Fibroblast of gingiva (primary cell): ENCODE measurements around the gene BID.
A peak's percentile ranks its signal among the peaks of the same experiment; 100 is the strongest.

ENCODE experiments used
- DNase-seq: peaks from one replicate; pipeline ENCODE4 v3.0.0-alpha.2; 2011; ENCODE audit warnings: low read depth

The BID gene

DNA sequence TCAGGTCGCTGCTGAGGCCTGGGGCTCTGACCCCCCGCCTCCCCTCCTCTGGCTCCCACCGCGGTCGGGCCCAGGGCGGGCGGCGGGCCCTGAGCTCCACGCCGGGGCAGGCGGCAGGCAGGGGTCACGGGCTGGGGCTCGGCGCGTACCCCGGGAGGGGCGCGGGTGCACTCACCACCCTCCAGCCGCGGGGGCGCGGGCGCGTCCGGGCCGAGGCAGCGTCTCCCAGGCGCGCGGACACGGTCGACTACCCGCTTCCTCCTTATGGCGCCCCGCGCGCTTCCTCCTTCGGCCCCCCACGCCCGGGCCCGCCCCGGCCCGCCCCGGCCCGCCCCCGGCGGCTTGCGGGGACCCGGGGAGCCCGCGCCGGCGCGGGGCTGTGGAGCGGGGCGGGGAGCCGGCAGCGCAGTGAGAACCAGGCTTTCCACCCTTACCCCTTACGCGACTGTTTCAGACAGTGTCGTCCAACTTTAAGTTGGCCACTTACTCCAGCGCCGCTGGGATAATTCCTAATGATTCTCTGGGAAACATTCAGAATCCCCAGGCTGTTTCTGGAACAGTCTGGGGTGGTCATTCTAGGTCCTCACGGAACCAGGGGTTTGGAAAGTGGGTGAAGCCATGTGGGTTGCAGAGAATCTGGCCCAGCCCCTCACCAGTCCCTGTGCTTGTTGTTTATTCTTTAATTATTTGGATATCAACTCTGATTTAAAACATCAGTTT is at the start of gene BID:
TSS of gene BID (minus strand) at position 264 of the 720 bp plus-strand sequence. CDS start 24,353 bp downstream, outside the sequence.
- no peak for DNase-seq

DNA sequence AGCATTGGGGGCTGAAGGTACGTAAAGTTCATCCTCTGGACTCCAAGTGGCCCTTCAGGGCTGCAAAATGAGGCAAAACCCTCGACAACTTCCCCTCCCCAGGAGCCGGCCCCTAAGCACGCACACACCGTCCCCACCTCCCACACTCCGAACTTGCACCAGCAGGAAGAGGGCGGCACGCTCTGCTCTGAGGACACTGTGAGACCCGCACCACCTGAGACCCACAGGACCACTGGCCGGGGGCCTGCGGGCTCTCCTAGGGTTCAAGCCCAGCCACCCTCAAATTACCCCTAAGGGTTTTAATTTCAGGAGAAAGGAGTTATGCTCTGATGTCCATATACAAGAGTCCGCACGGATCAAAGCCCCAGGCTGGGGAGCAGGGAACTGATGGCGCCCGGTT is 49.7 kb upstream of the BID start:
- DNase-seq, result no peak

DNA sequence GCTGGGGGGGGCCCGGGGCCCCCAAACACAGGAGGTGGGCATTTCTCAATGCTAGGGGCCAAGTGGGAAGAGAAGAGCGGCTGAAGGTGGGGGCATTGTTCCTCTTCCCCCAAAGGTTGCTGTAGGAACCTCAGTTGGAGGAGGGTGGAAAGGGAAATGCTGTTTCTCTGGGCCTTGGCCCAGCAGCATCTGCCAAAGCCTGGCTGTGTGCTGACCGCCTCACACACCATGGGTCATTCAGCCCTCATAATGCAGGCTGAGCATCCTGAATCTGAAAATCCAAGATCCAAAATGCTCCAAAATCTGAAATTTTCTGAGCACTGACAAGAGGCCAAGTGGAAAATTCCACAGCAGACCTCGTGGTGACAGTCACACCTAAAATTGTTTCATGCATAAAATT is 49.0 kb upstream of the BID start:
- DNase-seq, result no peak

DNA sequence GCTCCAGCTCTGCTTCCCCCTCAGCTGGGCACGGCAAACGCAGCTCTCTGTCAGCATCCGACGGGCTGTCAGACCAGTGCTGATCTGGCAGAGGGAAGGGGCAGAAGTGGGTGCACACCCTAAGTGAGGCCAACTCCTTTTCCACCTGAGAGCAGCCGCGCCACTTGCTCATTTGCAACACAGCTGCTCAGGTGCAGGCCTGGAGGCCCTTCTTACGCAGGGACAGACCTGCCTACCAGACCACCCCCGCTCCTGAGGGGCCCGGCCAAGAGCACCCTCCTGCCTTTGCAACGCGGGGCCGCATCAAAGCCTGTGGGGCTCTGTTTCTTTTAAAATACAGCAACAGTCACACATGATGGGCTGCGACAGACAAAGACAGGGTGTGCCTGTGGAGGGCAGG is 47.8 kb upstream of the BID start:
- no peak for DNase-seq

DNA sequence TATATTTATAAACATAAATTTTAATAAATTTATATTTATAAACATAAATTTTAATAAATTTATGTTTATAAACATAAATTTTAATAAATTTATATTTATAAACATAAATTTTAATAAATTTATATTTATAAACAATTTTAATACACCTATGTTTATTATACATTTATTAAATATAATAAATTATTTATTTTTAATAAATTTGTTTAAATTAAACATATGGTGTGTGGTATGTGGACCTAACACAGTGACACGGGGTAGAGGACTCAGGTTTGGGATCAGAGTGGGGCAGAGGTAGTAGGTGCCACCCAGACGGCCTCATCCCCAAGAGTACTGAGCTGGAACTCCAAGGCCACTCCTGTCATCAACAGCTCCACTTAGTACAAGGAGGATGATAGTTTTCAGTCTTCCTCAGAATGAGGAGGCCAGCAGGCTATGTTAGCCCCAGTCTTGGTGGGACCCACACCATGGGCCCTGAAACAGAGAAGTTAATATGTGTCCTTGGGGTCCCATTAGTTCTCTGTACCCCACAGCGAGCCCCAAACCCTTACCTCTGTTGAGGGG is 46.7 kb upstream of the BID start:
- no peak for DNase-seq

DNA sequence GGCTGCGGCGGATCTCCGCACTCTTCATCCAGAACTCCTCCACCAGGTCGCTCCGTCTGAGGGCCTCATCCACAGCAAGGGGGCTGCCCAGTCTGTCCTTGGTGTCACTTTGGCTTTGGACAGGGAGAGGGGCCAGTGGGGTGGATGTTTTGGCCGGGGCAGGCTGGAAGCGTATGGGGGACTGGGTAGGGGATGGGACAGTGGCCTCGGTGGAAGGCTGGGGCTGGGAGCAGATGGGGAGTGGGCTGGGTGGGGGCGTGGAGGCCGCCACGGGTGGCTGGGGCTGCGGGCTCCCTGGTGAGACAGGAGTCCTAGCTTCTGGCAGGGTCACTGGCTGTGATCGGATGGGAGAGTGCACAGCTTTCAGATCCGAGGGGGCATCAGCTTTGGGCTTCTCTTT is 44.4 kb upstream of the BID start:
- DNase-seq, result no peak

DNA sequence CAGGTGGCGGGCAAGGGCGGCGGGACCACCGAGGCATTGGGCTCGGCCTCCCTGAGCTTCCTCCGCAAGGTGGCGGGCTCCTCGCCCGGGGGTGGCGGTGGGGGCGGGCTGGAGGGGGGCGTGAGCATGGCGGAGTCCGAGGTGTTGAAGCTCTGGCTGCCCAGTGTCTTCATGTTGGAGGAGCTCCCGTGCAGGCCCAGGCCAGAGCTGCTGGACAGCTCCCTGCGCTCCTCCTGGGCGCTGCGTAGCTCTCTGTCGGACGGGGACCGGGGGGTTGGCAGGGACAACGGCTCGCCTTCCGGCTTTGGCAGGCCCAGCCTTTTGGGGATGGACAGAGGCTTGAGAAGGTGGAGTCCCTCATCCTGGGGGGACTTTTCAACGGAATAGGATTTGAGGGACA is 43.9 kb upstream of the BID start:
- DNase-seq, result no peak

DNA sequence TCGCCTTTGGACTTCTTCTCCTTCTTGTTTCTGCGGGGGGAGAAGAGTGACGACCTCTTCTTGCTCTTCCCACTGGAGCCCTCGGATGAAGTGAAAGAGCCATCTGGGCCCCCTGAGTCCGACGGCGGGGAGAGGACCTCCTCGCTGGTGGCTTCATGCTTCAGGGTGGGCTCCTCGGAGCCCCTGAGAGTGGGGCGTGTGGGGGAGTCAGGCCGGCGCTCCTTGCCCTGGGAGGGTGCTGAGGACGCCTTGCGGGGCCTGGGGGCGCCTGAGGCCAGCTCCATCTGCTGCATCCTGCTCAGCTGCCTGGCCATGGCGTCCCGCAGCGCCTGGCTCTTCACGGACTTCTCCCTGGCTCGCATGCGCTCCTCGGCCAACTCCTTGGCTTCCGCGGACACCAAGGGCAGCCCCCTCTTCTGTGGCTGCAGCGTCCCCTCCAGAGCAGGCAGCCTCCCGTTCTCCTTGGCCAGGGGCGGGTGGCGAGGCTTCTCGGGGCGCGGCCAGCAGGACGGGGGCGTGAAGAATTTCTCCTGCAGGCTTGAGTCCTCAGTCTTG is 43.3 kb upstream of the BID start:
- DNase-seq, result no peak

DNA sequence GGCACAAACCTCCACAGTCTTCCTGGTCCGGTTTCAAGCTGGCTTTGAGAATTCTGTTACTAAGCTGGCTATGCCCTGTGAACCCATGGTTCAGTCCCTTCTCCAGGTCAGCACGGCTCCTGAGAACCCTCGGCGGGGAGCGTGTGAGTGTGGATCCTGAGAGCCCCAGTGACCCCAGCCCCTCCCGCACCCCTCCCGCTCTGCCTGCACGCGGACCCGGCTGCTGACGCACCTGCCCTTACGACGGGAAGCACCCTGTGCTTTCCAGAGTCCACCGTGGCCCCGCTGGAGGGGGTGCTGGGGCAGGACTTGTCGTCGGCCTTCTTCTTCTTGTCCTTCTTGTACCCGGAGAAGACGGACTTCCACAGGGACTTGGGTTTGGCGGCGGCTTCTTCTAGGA is 42.8 kb upstream of the BID start:
- DNase-seq, result no peak

DNA sequence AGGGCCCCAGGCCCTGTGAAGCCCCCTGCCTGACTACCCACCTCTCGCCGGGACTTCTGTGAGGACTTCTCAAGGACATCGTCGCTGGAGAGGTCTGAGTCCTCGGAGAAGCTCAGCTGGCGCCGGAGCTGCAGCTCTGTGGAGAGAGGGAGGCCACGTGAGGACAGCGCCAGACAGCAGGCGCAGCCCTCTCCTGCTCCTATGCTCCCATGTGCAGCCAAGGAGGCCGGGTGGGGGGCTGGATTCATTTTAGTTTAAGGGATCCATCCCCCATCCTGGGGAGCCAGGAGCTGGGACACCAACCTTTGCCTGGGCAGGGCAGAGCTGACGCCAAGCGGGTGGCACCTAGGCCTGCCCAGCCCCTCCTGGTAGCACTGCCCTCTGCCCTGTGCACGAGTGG is 42.4 kb upstream of the BID start:
- no peak for DNase-seq

DNA sequence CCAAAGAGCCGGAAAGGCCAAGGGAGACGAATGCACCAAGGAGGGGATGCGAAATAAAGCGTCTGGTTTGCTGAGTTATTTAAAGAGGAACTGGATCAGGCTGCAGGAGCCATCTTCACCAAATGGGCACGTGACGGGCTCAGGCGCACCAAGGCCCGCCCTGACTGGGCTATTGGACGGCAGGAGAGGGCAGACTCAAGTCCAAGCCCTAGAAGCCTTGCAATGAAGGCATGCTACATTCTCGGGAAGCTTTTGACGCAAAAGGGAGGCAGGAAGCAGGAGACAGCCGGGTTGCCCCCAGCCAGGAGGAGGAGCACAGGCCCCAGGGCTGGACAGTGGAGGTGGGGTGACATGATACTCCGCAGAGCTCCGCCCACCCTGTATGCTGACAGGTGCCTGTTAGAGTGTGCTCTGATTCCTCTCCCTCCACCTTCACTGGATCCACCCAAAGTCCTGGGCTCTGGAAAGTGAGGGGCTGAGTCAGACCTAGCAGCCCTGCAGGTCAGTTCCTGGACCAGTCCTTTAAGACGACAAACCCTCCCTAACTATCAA is 41.5 kb upstream of the BID start:
- DNase-seq, result no peak

DNA sequence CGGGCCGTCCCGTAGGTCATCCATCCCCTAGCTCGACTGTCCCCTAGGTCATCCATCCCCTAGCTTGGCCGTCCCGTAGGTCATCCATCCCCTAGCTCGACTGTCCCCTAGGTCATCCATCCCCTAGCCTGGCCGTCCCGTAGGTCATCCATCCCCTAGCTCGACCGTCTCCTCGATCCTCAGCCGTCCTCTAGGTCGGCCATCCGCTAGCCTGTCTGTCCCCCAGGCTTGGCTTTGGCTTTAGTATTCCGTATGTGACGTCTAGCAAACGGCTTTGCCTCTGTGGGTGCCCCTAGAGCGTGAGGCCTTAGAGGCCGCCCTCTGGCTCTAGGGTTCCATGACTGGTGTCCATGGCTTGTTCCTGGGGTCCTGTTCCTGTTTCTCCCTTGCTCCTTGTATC is 40.6 kb upstream of the BID start:
- no peak for DNase-seq

DNA sequence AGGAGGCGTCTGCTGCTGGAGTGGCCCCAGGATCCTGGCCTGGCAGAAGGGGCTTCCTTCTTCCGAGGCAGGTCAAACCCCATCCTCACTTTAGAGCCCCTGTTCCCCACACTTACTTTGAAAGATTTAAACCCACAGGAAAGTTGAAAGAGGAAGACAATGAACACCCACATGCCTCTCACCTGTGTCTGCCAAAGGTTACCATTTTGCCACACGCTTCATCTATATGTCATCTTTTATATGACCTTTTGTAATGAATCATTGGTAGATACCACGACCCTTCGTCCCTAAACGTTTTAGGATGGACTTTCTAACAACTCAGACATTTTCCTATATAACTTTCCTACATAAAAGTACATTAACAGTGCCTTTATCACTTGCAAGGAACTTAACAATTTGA is 39.8 kb upstream of the BID start:
- DNase-seq, result no peak

DNA sequence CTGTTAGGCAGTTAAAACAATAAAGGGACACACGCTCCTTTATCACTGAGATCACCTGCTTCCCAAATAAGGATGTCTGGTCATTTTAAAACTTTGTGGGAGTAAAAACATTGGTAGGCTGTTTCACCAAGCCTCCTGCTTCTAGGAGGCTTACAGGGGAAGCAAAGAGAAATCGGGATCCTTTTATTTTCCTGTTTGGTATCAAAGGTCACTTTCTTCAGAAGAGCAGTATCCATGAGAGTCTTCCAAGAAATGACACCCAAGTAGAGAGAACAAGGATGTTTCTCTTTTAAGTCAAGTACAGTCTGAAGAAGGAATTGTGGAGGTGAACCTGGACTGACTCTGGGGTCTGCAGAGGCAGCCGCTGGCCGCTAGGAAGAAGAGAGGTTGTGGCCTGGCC is 36.9 kb upstream of the BID start:
- DNase-seq, result no peak

DNA sequence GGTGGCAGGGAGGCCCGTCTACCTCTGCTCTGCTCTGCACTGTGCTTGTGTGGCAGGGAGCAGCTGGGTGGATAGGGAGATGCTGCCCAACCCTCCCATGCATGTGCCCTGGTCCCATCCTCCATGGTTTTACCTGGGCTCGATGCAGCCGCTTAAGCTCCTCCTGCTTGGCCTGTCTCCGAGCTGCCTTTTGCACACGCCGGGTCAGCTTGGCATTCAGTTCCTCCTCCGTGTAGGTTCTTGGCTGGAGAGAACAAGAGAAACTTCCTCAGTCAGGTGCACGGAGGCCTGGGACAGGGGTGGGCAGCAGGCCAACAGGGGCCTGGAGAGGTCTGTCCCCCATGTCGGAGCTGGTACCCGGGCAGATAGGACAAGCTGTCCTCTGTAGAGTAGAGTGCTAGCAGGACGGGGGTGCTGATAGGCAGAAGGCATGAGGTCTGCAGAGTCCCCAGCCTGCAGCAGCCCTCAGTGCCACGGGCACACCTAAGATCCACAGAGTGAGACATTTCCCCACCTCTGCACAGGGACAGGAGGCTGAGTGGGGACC is 36.4 kb upstream of the BID start:
- DNase-seq, result no peak

DNA sequence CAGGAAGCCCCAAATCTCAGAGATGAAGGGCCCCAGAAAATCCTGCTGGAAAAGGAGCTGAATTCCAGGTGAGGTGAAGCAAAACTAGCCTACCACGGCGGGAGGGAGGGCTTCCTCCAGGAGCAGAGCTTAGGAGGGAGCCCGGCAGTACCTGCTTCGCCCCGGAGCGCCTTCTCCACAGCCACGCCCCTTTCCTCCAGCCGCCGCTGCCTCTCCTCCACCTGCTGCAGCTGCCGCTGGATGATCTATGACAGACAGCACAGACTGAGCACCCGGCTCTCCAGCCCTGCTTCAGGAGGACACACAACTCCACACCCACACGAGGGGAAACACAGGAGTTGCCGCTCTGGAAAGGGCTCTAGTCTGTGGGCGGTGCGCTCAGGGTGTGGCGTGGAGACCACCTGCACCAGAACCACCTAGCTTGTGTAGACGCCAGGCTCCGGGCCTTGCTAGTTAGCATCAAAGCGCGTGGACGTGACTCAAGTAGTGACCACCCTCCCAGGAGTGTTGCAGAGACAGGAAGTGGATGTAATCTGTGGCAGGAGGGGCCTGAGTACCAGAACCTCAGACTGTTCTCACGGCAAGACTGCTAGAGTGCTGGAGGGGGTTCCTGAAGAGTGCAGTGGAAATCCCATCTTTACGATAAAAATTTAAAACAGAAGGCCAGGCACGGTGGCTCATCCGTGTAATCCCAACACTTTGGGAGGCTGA is 34.6 kb upstream of the BID start:
- DNase-seq, result no peak

DNA sequence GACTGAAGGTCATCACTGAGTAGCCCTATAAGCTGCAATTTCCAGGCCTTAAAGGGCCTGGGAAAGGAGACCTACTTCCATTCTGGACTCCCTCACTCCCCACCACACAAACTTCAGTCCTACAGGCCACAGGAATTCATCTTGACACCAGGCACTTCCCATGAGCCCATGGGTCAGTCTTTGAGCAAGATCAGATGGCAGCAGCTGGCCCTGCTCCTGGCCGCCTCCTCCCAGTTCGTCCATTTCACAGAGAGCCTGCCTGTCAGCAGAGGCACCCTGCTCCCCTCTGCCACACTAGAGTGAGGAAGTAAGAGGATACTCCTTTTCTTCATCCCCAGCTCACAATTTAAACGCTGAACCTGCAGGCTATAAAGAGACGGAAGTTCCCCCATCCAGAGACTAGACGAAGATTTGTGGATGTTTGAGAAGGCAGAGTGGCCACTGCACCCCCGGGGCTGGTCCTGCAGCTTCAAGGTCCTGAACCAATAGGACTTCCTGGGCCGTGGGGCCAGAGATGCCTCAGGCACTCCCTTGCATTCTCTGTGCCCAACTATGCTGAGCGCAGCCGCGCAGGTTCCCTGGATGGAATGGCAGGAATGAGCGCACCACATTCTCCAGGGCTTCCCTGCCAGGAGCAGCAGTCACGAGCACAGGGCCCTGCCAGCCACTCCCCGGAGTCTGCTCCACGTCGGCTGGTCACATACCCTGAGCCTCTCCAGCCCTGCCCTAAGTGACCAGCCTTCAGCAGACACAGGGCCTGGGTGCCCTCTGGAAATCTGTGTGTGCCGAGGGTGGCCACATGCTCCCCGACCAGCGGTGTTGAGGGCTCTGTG is 33.5 kb upstream of the BID start:
- peak; percentile 65 for DNase-seq

DNA sequence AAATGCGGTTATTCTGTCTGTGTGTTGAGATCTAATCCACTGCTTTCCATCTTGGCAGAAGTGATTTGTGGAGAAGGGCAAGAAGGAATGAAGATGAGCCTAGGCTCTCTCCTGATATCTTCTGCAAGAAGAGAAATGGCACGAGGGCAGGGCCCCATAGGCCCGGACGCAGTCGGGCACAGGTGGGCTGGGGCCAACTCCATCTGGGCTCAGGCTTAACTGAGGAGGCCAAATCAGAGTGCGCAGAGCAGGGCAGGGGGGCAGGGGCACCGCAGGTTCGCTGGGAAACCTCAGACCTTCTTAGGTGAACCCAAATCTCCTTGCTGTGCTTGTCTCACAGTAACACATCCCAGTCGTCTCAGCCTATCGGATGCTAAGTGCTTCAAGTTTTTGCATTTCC is 32.8 kb upstream of the BID start:
- no peak for DNase-seq

DNA sequence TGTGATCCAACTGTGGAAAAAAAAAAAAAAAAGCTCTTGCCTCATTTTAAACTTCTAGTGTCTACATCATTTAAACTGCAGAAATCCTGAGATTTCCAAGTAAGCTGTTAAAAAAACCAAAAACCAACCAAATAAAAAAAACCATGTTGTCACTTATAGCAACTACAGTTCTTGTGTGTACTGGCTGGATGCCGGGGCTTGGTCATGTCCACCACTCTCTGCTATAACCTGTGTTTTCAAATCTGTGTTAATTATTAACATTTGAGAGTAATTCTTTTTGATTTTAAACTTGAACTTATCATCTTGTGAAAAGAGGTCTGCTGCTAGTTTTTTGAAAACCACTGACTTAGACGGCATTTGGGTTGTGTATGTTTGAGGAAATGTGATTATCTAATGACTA is 32.2 kb upstream of the BID start:
- no peak for DNase-seq

DNA sequence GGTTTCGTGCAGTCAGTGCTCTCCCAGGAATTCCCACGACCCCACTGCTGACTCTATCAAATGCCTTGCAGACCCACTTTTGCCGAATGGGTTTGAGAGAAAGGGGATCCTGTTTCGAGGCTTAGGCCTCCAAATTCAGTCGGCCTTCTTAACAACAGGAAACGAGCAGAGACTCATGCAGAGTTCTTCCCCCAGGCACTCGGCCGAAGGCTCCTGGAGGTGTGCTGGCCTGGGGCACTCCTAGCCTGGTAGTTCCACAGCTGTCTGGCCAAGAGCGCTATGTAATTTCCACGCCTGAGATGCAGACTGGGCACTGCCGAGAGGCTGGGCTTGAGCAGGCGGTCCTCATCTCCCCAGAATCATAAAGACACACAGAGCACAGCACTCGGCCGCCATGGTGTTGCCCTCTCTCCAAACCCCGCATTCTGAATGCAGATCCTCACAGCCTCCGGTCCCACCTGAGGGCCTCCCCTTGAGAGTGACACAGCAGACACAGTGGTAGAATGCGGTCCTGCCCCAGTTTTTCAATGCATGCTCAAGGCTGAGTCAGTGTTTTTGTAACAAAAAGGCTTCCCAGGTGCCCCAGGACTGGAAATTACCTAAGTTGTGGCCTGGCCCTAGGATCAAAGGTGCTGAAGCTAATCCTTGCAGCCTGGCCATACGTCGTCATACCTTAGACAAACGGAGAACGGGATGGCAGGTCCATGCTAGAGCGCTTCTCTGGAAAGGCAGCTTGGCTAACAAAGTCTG is 30.2 kb upstream of the BID start:
- DNase-seq, result no peak
